Left cardiac atrium (tissue), 4 donors: ENCODE data around the gene HCST. TPM values are rescaled to one million over a fixed set of nuclear protein-coding genes. Genes with fewer than 3 reads are reported as not detected.

ENCODE experiments used
- ATAC-seq, 2 donors: fragments of 200-7000 bp; cut with Tn5 transposase; one replicate each; pipeline ENCODE4 v1.9.1; 2020; ENCODE audit warnings: mild to moderate bottlenecking in 2 of 2, moderate library complexity in 2 of 2
- DNase-seq: peaks from one replicate; pipeline ENCODE4 v3.0.0-alpha.2; 2020
- intact Hi-C, 2 donors: fragments of 100-400 bp; cut with DNase I; formaldehyde crosslinking; loops; one replicate each; pipeline versions ENCODE4 v1.14.1 to v1.15.1; 2022 to 2023
- total RNA-seq, 2 donors: library from RNA; stranded (reverse); fragmentation: NEBNext Ultra II Directional; extraction: Animal tissue kit (Norgen Biotek cat#: 25700); gene quantifications; one replicate each; pipeline ENCODE4 v1.2.1, GENCODE V29; 2021
- donor health status: DM: no; HTN: yes; CAD: no.
- donor health status: DM: no; HTN: yes; CAD: no; lungs with severe emphysema.
- donor health status: DM: yes; HTN: yes; CAD: no.
- donor health status: Dilated cardiomyopathy.

Gene HCST
- total RNA-seq, 2 donors from 2014 or later = 6.9 to 15.5 TPM

DNA sequence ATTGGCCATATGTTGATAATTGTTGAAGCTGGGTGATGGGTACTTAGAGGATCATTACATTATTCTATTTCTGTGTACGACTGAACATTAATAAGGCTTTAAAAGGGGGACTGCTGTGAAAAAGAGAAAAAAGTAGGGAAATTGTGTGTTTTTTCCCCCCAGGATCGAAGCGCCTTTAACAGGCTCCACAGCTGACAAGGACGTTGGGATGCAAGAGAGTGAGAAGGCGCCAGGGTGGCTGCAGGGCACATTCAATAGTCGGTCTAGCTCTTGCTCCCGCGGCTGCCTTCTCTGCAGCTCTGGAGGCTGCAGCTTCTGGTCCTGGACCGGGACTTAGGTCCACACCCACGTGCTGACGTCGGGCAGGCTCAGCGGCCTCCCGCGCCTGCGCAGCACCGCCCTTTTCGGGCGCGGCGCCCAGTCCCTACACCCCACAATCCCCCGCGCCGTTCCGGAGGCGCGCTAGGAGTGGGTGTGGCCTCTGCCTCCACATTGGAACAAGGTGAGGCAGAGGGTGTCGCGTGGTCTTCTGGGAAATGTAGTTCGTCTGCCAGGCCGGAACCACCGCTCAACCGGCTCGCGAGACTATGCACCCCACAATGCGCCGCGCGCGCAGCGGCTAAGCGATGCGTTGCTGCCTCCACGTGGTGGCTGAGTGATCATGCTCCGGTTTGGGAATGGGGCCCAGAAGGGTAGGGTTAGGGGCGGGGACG is 29.0 kb downstream of the HCST start:
- DNase-seq (peak; percentile 99), ATAC-seq (peak; percentile 99)
- intact Hi-C loops = loop anchor here (5.0 to 10.0 kb wide), 4 partner anchors 49 to 217 kb away; partner anchors contain the start of genes ARHGAP33 (in 1 of the 2), IGFLR1 (in 1 of the 2), KMT2B (in 1 of the 2) and LIN37 (in 1 of the 2)

DNA sequence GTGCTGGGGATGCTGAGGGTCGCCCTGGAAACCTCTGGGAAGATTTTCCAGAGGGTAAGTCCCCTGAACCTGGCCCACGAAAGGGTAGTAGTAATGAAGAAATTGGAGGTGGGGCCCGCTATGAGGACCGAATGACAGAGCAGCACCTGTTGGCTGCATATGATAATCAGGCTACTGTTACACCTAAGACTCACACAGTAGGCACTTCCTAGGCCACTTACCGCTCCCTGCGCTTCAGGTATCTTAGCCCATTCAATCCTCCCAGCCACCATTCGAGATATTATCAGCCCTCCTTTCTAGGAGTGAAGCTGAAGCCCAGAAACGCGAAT is 29.5 kb downstream of the HCST start:
- DNase-seq (no peak), ATAC-seq (no peak)
- intact Hi-C loops = loop anchor here (2.0 to 10.0 kb wide), 5 partner anchors 50 to 237 kb away; partner anchors contain the start of genes ARHGAP33 (in 1 of the 2), IGFLR1 (in 1 of the 2), KMT2B (in 1 of the 2) and LIN37 (in 1 of the 2)

DNA sequence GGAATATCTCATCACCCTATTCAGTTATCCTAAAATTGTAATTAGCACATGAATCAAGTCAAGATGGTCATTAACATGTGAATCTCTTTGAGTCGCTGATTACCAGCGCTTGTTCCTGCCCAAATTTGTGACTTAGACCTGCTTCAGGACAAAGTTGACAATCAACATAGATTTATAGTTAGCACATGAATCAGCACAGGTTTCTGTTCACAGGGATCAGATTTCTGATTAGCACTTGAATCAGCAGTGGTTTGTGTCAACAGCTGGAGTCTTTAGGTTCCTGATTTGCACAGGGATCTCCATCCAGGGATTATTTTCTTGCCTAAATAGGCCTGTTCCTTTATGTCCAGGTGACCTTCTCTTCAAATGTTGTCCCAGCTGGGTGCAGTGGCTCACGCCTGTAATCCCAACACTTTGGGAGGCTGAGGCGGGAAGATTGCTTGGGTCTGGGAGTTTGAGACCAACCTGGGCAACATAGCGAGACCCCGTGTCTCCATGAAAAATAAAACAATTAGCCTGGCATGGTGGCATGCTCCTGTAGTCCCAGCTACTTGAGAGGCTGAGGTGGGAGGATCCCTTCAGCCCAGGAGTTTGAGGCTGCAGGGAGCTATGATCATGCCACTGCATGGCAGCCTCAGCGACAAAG is 30.1 kb downstream of the HCST start:
- ATAC-seq (no peak), DNase-seq (no peak)
- intact Hi-C loops = loop anchor here (2.0 to 10.0 kb wide), 5 partner anchors 50 to 238 kb away; partner anchors contain the start of genes ARHGAP33 (in 1 of the 2), IGFLR1 (in 1 of the 2), KMT2B (in 1 of the 2) and LIN37 (in 1 of the 2)

DNA sequence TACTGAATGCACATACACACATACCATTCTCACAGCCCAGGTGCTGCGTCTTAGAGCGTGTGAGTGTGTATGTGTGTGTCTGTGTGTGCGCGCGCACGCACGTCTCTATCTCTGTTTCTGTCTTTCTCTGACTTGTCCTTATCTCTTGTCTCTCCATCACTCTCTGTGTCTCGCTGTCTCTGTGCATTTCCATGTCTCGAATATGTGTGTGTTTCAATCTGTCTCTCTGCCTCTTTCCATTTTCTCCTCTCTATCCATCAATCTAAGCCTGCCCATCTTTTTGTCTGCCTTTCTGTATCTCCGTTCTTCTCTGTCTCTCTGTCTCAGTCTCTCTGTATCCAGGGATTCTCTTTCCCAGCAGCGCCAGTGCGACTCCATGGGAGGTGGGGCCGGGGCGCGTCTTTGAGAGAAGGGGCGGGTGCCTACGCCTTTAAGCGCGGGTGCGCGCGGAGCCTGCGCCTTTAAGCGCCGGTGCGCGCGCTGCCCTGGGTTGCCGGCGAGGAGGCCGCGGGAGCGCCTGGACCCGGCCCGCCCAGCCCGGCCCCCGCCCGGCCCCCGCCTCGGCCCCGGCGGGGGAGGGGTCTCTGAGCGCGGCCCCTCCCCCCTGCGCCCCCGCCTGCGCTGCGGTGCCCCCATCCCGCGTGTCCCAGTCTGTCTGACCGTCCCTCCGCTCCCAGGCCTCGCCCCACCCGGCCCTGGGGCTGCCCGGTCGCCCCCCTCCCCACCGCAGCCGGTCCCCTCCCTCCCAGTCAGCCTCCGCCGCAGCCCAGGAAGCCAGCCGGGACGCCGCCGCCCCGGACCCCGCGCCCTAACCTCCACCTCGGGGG is 33.8 kb downstream of the HCST start, which contains the start of gene LRFN3:
Gene LRFN3, plus strand, starts transcription at position 464 of the 827 bp plus-strand sequence. CDS start 3,052 bp downstream, outside the sequence.
- DNase-seq = peak; percentile 85
- intact Hi-C loops = loop anchor here (10.0 kb wide), 3 partner anchors 161 to 221 kb away; partner anchors contain the start of genes ARHGAP33 (in 1 of the 2), IGFLR1 (in 1 of the 2), KMT2B (in 1 of the 2) and LIN37 (in 1 of the 2)
- peak; percentile 25 to 63 for ATAC-seq

DNA sequence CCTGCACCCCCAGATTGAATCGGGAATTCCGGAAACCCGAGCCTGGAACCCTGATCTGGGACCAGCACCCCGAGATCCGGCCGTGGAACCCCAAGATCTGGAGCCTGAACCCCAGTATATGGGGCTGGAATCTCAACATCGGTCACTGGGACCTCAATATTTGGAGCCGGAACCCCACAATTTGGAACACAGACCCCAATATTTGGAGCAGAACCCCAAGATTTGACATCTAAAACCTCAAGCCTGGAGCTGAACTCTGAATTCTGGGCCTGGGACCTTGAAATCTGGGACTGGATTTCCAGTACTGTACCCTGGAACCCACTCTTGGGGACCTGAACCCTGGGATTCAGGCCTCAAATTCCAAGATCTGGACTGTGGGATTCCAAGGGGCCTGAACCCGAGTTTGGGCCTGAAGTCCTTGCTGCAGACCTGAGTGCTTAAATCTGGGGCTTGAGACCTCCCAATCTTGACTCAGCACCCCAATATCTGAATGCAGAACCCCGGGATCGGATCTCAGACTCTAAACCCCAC is 34.5 kb downstream of the HCST start:
- DNase-seq (no peak), ATAC-seq (no peak)
- intact Hi-C loops = loop anchor here (10.0 kb wide), 3 partner anchors 162 to 222 kb away; partner anchors contain the start of genes ARHGAP33 (in 1 of the 2), IGFLR1 (in 1 of the 2), KMT2B (in 1 of the 2) and LIN37 (in 1 of the 2)

DNA sequence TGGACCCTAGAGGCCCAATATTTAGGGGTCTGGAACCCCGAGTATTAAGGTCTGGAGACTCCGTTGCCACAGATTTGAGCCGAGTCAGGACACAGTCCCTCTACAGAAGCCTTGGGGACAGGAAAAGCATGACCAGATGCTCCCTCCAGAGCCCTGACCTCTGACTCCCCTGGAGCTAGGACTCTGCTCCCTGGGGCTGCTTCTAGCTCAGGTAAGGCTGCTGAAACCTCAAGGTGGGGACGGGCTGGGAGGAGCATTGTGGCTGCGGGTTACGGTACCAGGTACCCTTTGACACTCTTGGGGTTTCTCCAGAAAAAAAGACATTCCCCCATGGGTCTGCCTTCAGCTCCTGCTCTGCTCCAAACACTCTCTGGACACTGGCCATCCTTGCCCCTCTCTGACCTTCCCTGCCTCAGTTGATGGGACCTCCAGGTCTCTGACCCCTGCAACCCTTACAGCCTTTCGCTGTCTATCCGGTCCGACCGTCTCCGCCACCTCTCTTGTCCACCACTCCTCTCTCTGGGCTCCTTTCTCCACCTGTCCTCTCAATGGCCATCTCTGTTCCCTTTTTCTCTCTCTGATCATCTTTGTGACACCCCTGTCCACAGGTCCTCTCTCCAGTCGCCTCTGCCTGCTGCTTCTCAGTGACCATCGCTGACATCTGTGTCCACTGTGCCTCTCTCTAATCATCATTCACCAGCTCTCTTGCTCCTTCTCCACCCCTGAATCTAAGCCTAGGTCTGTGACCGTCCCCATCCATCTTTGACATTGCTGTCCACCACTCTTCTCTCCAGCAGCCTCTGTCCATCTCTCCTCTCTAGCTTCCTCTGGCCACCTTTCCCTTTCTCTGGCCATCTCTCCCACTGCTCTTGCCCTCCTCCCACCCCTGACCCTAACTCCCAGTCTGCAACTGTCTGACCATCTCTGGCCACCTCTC is 35.3 kb downstream of the HCST start:
- DNase-seq (no peak), ATAC-seq (peak in 1 of 2 donors; percentile 3)
- intact Hi-C loops = loop anchor here (10.0 kb wide), 3 partner anchors 163 to 223 kb away; partner anchors contain the start of genes ARHGAP33 (in 1 of the 2), IGFLR1 (in 1 of the 2), KMT2B (in 1 of the 2) and LIN37 (in 1 of the 2)

DNA sequence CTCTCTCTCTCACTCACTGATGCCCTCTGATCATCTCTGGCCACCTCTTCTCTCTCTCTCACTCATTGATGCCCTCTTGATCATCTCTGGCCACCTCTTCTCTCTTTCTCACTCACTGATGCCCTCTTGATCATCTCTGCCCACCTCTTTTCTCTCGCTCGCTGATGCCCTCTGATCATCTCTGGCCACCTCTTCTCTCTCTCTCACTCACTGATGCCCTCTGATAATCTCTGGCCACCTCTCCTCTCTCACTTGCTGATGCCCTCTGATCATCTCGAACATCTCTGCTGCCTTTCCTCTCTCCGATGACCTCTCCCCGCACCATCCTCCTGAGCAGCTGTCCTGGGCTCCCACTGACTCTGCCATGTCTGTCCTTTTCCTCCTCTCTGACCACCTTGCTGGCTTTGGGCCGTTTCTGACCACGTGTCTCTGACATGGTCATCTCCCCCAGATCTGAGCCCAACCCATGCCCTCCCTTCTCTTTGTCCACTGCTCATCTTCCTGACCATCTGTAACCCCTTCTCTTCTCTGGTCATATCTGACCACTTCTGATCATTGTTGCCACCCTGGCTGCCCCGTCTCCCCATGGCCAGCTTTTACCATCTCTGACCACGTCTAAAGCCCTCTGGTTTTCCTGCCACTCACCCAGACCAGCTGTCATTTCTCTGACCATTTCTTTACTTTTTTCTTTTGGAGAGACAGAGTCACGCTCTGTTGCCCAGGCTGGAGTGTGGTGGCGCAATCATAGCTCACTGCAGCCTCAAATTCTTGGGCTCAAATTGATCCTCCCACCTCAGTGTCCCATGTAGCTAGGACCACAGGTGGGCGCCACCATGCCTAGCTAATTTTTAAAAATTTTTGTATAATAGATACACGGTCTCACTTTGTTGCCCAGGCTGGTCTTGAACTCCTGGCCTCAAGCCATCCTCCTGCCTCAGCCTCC is 36.2 kb downstream of the HCST start:
- intact Hi-C loops = loop anchor here (10.0 kb wide), 3 partner anchors 164 to 224 kb away; partner anchors contain the start of genes ARHGAP33 (in 1 of the 2), IGFLR1 (in 1 of the 2), KMT2B (in 1 of the 2) and LIN37 (in 1 of the 2)
- DNase-seq (no peak), ATAC-seq (no peak)

DNA sequence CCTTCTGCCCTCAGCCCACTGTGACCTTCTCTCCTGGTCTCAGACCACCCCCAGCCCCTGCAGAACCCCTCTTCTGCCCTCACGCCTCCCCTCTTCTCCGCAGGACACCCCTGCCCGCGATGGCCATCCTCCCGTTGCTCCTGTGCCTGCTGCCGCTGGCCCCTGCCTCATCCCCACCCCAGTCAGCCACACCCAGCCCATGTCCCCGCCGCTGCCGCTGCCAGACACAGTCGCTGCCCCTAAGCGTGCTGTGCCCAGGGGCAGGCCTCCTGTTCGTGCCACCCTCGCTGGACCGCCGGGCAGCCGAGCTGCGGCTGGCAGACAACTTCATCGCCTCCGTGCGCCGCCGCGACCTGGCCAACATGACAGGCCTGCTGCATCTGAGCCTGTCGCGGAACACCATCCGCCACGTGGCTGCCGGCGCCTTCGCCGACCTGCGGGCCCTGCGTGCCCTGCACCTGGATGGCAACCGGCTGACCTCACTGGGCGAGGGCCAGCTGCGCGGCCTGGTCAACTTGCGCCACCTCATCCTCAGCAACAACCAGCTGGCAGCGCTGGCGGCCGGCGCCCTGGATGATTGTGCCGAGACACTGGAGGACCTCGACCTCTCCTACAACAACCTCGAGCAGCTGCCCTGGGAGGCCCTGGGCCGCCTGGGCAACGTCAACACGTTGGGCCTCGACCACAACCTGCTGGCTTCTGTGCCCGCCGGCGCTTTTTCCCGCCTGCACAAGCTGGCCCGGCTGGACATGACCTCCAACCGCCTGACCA is 37.2 kb downstream of the HCST start:
- no peak for DNase-seq
- no peak for ATAC-seq
- intact Hi-C loops = loop anchor here (10.0 kb wide), 3 partner anchors 165 to 225 kb away; partner anchors contain the start of genes ARHGAP33 (in 1 of the 2), IGFLR1 (in 1 of the 2), KMT2B (in 1 of the 2) and LIN37 (in 1 of the 2)

DNA sequence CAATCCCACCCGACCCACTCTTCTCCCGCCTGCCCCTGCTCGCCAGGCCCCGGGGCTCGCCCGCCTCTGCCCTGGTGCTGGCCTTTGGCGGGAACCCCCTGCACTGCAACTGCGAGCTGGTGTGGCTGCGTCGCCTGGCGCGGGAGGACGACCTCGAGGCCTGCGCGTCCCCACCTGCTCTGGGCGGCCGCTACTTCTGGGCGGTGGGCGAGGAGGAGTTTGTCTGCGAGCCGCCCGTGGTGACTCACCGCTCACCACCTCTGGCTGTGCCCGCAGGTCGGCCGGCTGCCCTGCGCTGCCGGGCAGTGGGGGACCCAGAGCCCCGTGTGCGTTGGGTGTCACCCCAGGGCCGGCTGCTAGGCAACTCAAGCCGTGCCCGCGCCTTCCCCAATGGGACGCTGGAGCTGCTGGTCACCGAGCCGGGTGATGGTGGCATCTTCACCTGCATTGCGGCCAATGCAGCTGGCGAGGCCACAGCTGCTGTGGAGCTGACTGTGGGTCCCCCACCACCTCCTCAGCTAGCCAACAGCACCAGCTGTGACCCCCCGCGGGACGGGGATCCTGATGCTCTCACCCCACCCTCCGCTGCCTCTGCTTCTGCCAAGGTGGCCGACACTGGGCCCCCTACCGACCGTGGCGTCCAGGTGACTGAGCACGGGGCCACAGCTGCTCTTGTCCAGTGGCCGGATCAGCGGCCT is 37.9 kb downstream of the HCST start:
- ATAC-seq (no peak), DNase-seq (no peak)
- intact Hi-C loops = no loop called here

DNA sequence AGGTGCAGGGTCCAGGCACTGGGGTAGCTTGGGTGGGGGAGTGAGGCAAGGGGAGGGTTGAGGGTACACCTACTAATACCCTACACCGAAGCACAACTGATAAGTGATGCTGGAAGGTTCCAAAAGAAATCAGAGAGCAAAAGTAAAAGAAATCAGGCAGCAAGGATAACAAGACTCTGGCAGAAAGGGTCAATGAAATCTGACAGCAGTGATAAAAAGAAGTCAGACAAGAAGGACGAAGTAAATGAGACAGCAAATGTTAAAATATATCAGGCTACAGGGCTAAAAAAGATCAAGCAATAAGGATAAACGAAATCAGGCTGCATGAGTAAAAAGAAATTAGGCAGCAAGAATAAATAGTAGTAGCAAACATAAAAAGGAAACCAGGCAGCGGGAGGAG is 38.5 kb downstream of the HCST start:
- DNase-seq (no peak), ATAC-seq (no peak)
- intact Hi-C loops = no loop called here

DNA sequence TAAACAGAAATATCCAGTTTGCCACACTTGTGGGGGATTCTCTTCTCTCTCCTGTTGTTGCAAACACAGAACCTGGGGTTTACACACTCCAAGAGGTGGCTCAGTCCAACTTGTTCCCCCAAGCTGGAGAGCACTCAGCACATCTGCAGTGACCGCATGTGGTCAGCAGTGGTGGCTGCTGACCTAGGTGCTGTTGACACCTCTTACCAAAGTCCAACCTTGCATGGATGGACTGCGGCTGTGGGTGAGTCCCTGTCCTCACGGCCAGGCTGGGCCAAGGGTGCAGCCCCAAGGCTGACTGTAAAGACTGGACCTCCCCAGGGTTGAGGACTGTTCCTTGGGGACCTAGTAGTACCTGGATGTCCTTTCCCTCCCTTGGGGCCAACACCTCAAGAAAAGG is 39.9 kb downstream of the HCST start:
- intact Hi-C loops = no loop called here
- DNase-seq = no peak
- ATAC-seq = no peak

DNA sequence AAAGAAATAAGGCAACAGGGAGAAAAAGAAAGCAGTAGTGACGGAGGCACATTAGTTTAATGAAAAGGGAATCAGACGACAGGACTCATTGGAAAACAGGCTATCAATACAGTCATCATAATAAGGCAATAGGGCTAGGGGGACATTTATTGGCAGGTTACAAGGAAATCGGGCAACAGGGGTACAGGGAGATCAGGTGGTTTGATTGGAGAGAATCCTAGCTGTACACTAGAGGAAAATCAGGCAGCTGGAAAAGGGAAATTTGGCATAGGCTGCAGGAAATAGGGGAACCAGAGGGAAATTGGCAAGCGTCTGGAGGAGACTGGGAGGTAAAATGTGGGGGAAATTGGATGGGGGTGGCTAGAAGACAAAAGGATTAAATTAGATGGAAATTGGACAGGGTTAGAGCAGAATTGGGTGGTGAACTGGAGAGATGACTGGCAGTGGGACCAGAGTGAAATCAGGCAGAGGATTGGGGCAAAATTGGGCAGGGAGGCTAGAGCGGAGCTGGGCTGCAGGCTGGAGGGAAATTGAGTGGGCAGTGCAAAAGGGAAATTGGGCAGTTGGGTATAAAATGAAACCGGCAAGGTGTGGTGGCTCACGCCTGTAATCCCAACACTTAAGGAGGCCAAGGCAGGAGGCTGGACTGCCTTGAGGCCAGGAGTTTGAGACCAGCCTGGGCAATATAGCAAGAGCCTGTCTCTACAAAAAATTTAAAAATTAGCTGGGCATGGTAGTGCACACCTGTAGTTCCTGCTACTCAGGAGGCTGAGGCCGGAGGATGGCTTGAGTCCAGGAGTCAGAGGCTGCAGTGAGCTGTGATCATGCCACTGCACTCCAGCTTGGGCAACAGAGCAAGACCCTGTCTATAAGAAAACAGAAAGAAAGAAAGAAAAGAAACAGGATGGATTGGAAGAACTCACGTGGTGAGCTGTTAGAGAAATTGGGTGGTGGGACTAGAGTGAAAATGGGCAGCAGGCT is 41.3 kb downstream of the HCST start:
- DNase-seq (no peak), ATAC-seq (no peak)
- intact Hi-C loops = no loop called here

DNA sequence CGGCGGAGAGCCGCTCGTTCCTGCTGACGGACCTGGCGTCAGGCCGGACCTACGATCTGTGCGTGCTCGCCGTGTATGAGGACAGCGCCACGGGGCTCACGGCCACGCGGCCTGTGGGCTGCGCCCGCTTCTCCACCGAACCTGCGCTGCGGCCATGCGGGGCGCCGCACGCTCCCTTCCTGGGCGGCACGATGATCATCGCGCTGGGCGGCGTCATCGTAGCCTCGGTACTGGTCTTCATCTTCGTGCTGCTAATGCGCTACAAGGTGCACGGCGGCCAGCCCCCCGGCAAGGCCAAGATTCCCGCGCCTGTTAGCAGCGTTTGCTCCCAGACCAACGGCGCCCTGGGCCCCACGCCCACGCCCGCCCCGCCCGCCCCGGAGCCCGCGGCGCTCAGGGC is 42.2 kb downstream of the HCST start:
- intact Hi-C loops = no loop called here
- no peak for ATAC-seq
- DNase-seq = no peak
